ENCODE results near the gene CTTN. TPM values are rescaled to one million over a fixed set of nuclear protein-coding genes. Genes with fewer than 3 reads are reported as not detected.

The CTTN gene
- 148 TPM for polyA plus RNA-seq (2013, experiment 1 of 4)
- 143 TPM for polyA plus RNA-seq (2013, experiment 2 of 4)
- 116 TPM for polyA plus RNA-seq (2013, experiment 3 of 4)
- 142 TPM for polyA plus RNA-seq (2013, experiment 4 of 4)

DNA sequence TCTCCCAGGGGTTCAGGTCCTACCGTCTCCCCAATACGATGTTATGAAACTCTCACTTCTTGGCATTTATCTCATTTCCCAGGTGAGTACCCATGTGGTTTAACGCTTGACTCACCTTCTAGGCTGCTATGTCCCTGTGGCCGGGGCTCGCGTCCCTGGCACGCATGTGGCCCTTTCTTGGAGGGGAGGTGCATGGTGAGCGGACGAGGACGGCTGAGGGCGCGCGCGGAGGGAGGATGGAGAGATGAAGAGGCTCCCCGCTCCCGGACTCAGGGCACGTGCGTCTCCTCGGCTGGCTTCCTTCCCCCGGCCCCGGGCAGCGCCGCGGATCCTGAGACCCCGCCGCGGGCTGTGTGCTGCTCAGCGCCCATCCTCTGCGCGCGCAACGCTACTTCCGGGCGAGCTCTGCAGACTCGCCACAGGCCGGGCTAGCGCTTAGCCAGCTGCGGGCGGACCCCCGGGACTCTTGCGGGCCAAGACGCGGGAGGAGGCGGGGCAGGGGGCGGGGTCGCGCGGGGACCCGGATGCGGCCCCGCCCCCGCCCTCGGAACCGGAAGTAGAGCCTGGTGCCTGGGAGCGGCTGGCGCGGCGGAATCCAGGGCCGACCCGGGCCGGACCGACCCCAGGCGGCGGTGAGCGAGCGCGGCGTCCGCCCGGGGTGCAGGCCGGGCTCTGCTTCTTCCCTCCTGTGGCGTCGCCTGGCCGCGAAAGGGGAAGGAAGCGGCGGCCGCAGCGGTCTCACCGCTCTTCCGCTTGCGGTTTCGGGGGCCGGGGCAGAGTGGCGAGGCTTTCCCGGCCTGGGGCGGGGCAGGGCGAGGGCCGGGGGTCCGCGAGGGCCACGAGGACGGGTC, at the start of gene CTTN:
Gene CTTN, plus strand, starts transcription at position 547 of the 851 bp plus-strand sequence. CDS start 8,769 bp downstream, outside the sequence.
- WGBS, 2 experiments = 0 to 1% methylated on average over 93 of the region's 93 CpGs
- peaks cover 4% of the 10 kb centered on the region for H3K4me1 ChIP-seq (ENCODE audit: control insufficient read depth, insufficient read depth, low read length)
- peak within 1 kb of the TSS; percentile 41 for H3K27ac ChIP-seq (ENCODE audit: insufficient read depth, low read depth, low read length, poor library complexity, severe bottlenecking)
- no peaks in the 10 kb centered on the region for H3K9me3 ChIP-seq (ENCODE audit: control insufficient read depth, low read length)
- H3K36me3 ChIP-seq (ENCODE audit: control insufficient read depth, insufficient read depth, low read length) = no peaks in the 10 kb centered on the region
- H3K4me3 ChIP-seq (ENCODE audit: insufficient read depth, low read depth, low read length) = peak within 1 kb of the TSS; percentile 73
- H3K27me3 ChIP-seq (ENCODE audit: control insufficient read depth, insufficient read depth, low read length, poor library complexity, severe bottlenecking) = no peaks in the 10 kb centered on the region

DNA sequence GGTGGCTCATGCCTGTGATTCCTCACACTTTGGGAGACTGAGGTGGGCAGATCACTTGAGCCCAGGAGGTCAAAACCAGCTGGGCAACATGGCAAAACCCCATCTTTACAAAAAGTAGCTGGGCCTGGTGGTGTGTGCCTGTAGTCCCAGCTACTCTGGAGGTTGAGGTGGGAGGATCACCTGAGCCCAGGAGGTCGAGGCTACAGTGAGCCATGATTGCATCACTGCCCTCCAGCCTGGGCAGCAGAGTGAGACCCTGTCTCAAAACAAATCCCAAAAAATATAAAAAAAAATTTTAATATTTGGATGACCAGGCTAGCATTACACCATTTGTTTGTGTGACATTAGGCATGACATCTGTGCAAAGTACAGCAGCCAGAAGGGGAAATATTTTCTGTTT, 49.7 kb upstream of the CTTN start:
- H3K9me3 ChIP-seq (ENCODE audit: control insufficient read depth, low read length) = no peaks in the 10 kb centered on the region
- H3K27me3 ChIP-seq (ENCODE audit: control insufficient read depth, insufficient read depth, low read length, poor library complexity, severe bottlenecking) = no peaks in the 10 kb centered on the region
- peaks cover 25% of the 10 kb centered on the region for H3K36me3 ChIP-seq (ENCODE audit: control insufficient read depth, insufficient read depth, low read length)
- WGBS, 2 experiments = 93 to 95% methylated on average over 1 of the region's 1 CpG
- H3K4me3 ChIP-seq (ENCODE audit: insufficient read depth, low read depth, low read length) = no peak overlapping the region
- H3K27ac ChIP-seq (ENCODE audit: insufficient read depth, low read depth, low read length, poor library complexity, severe bottlenecking) = no peak overlapping the region
- no peaks in the 10 kb centered on the region for H3K4me1 ChIP-seq (ENCODE audit: control insufficient read depth, insufficient read depth, low read length)

DNA sequence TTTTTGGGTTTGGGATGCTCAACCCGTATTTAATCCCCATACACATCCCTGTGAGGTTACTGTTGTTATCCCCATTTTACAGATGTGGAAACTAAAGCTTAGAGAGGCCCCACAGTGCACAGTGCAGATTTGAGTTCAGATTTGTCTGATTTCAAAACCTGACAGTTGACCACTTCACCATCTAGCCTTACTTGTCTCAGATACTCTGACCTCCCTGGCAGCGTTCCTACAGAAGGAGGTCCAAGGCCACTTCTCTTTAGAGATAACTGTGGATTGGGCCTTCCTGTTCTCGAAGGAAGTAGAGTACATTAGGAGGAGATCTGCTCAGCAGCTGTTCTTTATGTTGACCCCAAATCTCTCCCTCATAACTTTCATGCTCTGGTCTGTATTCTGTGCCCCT, 46.7 kb upstream of the CTTN start:
- no peaks in the 10 kb centered on the region for H3K9me3 ChIP-seq (ENCODE audit: control insufficient read depth, low read length)
- H3K4me1 ChIP-seq (ENCODE audit: control insufficient read depth, insufficient read depth, low read length) = no peaks in the 10 kb centered on the region
- 92 to 93% methylated on average over 3 of the region's 3 CpGs for WGBS, 2 experiments
- no peak overlapping the region for H3K4me3 ChIP-seq (ENCODE audit: insufficient read depth, low read depth, low read length)
- H3K27ac ChIP-seq (ENCODE audit: insufficient read depth, low read depth, low read length, poor library complexity, severe bottlenecking) = no peak overlapping the region
- peaks cover 35% of the 10 kb centered on the region for H3K36me3 ChIP-seq (ENCODE audit: control insufficient read depth, insufficient read depth, low read length)
- H3K27me3 ChIP-seq (ENCODE audit: control insufficient read depth, insufficient read depth, low read length, poor library complexity, severe bottlenecking) = no peaks in the 10 kb centered on the region

- Histone ChIP-seq H3K36me3 (ENCODE audit: control insufficient read depth, insufficient read depth, low read length) (peaks cover 36% of the 10 kb centered on the region), H3K27ac (ENCODE audit: insufficient read depth, low read depth, low read length, poor library complexity, severe bottlenecking) (no peak overlapping the region), H3K4me1 (ENCODE audit: control insufficient read depth, insufficient read depth, low read length) (no peaks in the 10 kb centered on the region), H3K4me3 (ENCODE audit: insufficient read depth, low read depth, low read length) (no peak overlapping the region), H3K27me3 (ENCODE audit: control insufficient read depth, insufficient read depth, low read length, poor library complexity, severe bottlenecking) (no peaks in the 10 kb centered on the region), H3K9me3 (ENCODE audit: control insufficient read depth, low read length) (no peaks in the 10 kb centered on the region)
- 88 to 98% methylated on average over 1 of the region's 1 CpG for WGBS, 2 experiments
These were observed 46.2 kb upstream of the CTTN start for GRCh38 chr11:70352100-70352499.

DNA sequence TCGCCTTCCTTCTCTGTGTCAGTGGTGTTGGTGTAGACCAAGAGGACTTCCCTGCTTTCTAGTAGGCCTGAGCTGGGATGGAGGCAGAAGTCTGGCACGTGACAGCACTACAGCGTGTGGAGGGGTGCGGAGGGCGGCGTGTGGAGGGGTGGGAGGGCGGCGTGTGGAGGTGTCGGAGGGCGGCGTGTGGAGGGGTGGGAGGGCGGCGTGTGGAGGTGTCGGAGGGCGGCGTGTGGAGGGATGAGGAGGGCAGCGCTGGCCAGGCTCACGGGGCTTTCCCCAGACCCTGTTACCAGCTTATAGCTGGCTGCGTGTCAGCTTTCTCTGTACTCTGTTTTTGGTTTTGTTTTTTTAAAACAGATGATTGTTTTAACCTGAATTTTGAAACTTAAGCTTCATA, 45.7 kb upstream of the CTTN start:
- Histone ChIP-seq H3K27ac (ENCODE audit: insufficient read depth, low read depth, low read length, poor library complexity, severe bottlenecking) (no peak overlapping the region), H3K27me3 (ENCODE audit: control insufficient read depth, insufficient read depth, low read length, poor library complexity, severe bottlenecking) (no peaks in the 10 kb centered on the region), H3K4me1 (ENCODE audit: control insufficient read depth, insufficient read depth, low read length) (no peaks in the 10 kb centered on the region), H3K36me3 (ENCODE audit: control insufficient read depth, insufficient read depth, low read length) (peaks cover 39% of the 10 kb centered on the region), H3K9me3 (ENCODE audit: control insufficient read depth, low read length) (no peaks in the 10 kb centered on the region), H3K4me3 (ENCODE audit: insufficient read depth, low read depth, low read length) (no peak overlapping the region)
- WGBS, 2 experiments = 92 to 94% methylated on average over 19 of the region's 19 CpGs

- Histone ChIP-seq H3K4me3 (ENCODE audit: insufficient read depth, low read depth, low read length) (no peak overlapping the region), H3K27ac (ENCODE audit: insufficient read depth, low read depth, low read length, poor library complexity, severe bottlenecking) (no peak overlapping the region), H3K36me3 (ENCODE audit: control insufficient read depth, insufficient read depth, low read length) (peaks cover 41% of the 10 kb centered on the region), H3K4me1 (ENCODE audit: control insufficient read depth, insufficient read depth, low read length) (no peaks in the 10 kb centered on the region), H3K27me3 (ENCODE audit: control insufficient read depth, insufficient read depth, low read length, poor library complexity, severe bottlenecking) (no peaks in the 10 kb centered on the region), H3K9me3 (ENCODE audit: control insufficient read depth, low read length) (no peaks in the 10 kb centered on the region)
- 95 to 100% methylated on average over 2 of the region's 2 CpGs for WGBS, 2 experiments
These were observed 45.0 kb upstream of the CTTN start for GRCh38 chr11:70353329-70353728.

- Histone ChIP-seq H3K27me3 (ENCODE audit: control insufficient read depth, insufficient read depth, low read length, poor library complexity, severe bottlenecking) (no peaks in the 10 kb centered on the region), H3K9me3 (ENCODE audit: control insufficient read depth, low read length) (no peaks in the 10 kb centered on the region), H3K4me3 (ENCODE audit: insufficient read depth, low read depth, low read length) (no peak overlapping the region), H3K27ac (ENCODE audit: insufficient read depth, low read depth, low read length, poor library complexity, severe bottlenecking) (no peak overlapping the region), H3K4me1 (ENCODE audit: control insufficient read depth, insufficient read depth, low read length) (no peaks in the 10 kb centered on the region), H3K36me3 (ENCODE audit: control insufficient read depth, insufficient read depth, low read length) (peaks cover 35% of the 10 kb centered on the region)
- WGBS, 2 experiments = 96 to 97% methylated on average over 19 of the region's 19 CpGs
These were observed 44.3 kb upstream of the CTTN start for GRCh38 chr11:70353900-70354568.

DNA sequence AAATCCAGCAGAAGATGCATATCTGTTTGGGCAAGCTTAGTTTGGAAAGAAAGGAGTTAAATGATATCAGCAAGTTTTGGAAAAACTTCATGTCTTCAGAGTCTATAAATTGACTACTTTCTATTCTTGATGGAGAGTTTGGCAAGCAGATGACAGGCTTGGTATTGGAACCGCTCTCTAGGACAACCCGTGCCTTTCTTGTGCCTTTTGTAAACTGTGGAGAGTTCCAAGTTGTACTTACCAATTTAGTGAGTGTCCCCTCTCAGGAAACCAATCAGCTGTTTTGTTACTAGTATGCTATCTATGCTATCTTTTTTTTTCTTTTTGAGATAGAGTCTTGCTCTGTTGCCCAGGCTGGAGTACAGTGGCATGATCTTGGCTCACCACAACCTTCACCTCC, 43.7 kb upstream of the CTTN start:
- H3K27me3 ChIP-seq (ENCODE audit: control insufficient read depth, insufficient read depth, low read length, poor library complexity, severe bottlenecking) = no peaks in the 10 kb centered on the region
- 96 to 98% methylated on average over 2 of the region's 2 CpGs for WGBS, 2 experiments
- no peak overlapping the region for H3K27ac ChIP-seq (ENCODE audit: insufficient read depth, low read depth, low read length, poor library complexity, severe bottlenecking)
- no peaks in the 10 kb centered on the region for H3K4me1 ChIP-seq (ENCODE audit: control insufficient read depth, insufficient read depth, low read length)
- H3K36me3 ChIP-seq (ENCODE audit: control insufficient read depth, insufficient read depth, low read length) = peaks cover 35% of the 10 kb centered on the region
- no peaks in the 10 kb centered on the region for H3K9me3 ChIP-seq (ENCODE audit: control insufficient read depth, low read length)
- no peak overlapping the region for H3K4me3 ChIP-seq (ENCODE audit: insufficient read depth, low read depth, low read length)

GRCh38 chr11:70358753-70359152, 39.6 kb upstream of the CTTN start:
- no peak overlapping the region for H3K4me3 ChIP-seq (ENCODE audit: insufficient read depth, low read depth, low read length)
- no peaks in the 10 kb centered on the region for H3K4me1 ChIP-seq (ENCODE audit: control insufficient read depth, insufficient read depth, low read length)
- WGBS, 2 experiments = 95 to 96% methylated on average over 11 of the region's 11 CpGs
- no peaks in the 10 kb centered on the region for H3K9me3 ChIP-seq (ENCODE audit: control insufficient read depth, low read length)
- H3K27me3 ChIP-seq (ENCODE audit: control insufficient read depth, insufficient read depth, low read length, poor library complexity, severe bottlenecking) = no peaks in the 10 kb centered on the region
- H3K27ac ChIP-seq (ENCODE audit: insufficient read depth, low read depth, low read length, poor library complexity, severe bottlenecking) = no peak overlapping the region
- H3K36me3 ChIP-seq (ENCODE audit: control insufficient read depth, insufficient read depth, low read length) = peaks cover 47% of the 10 kb centered on the region

- Histone ChIP-seq H3K4me3 (ENCODE audit: insufficient read depth, low read depth, low read length) (no peak overlapping the region), H3K27me3 (ENCODE audit: control insufficient read depth, insufficient read depth, low read length, poor library complexity, severe bottlenecking) (no peaks in the 10 kb centered on the region), H3K36me3 (ENCODE audit: control insufficient read depth, insufficient read depth, low read length) (peaks cover 38% of the 10 kb centered on the region), H3K27ac (ENCODE audit: insufficient read depth, low read depth, low read length, poor library complexity, severe bottlenecking) (no peak overlapping the region), H3K4me1 (ENCODE audit: control insufficient read depth, insufficient read depth, low read length) (no peaks in the 10 kb centered on the region), H3K9me3 (ENCODE audit: control insufficient read depth, low read length) (no peaks in the 10 kb centered on the region)
- 94 to 97% methylated on average over 7 to 8 of the region's 8 CpGs for WGBS, 2 experiments
These were observed 38.7 kb upstream of the CTTN start for GRCh38 chr11:70359451-70360205.
